ENCODE data around the gene WDFY4.

Gene WDFY4

DNA sequence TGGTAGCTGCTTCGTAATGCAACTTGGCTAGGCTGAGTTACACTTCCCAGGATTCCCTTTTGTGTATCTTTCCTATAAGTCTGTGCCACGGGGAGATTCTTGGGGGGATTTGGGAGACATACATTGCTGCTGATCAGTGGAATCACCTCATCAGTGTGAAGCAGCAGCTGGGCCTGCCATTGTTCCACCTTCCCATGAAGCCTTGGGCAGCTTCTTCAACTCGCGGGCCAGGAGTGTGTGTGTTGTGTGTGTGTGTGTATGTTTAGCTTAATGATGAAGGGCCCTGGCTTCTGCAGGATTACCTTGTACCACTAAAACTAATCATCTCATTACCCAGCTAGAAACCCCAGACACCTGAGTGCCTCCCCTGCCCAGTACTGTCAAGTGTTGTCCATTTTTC is 46.5 kb upstream of the WDFY4 start:
- TF ChIP-seq, protein P1, sequence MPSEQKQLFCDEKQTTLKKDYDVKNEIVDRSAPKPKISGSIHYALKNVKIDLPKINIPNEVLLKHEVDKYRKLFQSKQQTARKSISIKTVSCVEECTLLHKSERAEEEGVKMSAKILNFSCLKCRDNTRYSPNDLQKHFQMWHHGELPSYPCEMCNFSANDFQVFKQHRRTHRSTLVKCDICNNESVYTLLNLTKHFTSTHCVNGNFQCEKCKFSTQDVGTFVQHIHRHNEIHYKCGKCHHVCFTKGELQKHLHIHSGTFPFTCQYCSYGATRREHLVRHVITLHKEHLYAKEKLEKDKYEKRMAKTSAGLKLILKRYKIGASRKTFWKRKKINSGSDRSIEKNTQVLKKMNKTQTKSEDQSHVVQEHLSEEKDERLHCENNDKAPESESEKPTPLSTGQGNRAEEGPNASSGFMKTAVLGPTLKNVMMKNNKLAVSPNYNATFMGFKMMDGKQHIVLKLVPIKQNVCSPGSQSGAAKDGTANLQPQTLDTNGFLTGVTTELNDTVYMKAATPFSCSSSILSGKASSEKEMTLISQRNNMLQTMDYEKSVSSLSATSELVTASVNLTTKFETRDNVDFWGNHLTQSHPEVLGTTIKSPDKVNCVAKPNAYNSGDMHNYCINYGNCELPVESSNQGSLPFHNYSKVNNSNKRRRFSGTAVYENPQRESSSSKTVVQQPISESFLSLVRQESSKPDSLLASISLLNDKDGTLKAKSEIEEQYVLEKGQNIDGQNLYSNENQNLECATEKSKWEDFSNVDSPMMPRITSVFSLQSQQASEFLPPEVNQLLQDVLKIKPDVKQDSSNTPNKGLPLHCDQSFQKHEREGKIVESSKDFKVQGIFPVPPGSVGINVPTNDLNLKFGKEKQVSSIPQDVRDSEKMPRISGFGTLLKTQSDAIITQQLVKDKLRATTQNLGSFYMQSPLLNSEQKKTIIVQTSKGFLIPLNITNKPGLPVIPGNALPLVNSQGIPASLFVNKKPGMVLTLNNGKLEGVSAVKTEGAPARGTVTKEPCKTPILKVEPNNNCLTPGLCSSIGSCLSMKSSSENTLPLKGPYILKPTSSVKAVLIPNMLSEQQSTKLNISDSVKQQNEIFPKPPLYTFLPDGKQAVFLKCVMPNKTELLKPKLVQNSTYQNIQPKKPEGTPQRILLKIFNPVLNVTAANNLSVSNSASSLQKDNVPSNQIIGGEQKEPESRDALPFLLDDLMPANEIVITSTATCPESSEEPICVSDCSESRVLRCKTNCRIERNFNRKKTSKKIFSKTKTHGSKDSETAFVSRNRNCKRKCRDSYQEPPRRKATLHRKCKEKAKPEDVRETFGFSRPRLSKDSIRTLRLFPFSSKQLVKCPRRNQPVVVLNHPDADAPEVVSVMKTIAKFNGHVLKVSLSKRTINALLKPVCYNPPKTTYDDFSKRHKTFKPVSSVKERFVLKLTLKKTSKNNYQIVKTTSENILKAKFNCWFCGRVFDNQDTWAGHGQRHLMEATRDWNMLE (tag by site-specific recombination; conservative IDR thresholded peaks at IDR 0.05; ENCODE audit: low read depth): no peak
- no peak for TF ChIP-seq PRDM10 (tag by site-specific recombination; IDR thresholded peaks at IDR 0.05)
- no peak for TF ChIP-seq MYNN (tag by site-specific recombination; IDR thresholded peaks at IDR 0.05; ENCODE audit: borderline replicate concordance)
- TF ChIP-seq ZNF623 (tag by site-specific recombination; IDR thresholded peaks at IDR 0.05): no peak
- TF ChIP-seq ELK4 (IDR thresholded peaks at IDR 0.05; ENCODE audit: borderline replicate concordance, low read depth, low read length): no peak
- no peak for TF ChIP-seq ZNF155 (tag by site-specific recombination; IDR thresholded peaks at IDR 0.05)
- no peak for TF ChIP-seq ZNF473 (tag by site-specific recombination; IDR thresholded peaks at IDR 0.05)
- no peak for TF ChIP-seq ZNF558 (tag by site-specific recombination; IDR thresholded peaks at IDR 0.05)
- TF ChIP-seq, protein P2, sequence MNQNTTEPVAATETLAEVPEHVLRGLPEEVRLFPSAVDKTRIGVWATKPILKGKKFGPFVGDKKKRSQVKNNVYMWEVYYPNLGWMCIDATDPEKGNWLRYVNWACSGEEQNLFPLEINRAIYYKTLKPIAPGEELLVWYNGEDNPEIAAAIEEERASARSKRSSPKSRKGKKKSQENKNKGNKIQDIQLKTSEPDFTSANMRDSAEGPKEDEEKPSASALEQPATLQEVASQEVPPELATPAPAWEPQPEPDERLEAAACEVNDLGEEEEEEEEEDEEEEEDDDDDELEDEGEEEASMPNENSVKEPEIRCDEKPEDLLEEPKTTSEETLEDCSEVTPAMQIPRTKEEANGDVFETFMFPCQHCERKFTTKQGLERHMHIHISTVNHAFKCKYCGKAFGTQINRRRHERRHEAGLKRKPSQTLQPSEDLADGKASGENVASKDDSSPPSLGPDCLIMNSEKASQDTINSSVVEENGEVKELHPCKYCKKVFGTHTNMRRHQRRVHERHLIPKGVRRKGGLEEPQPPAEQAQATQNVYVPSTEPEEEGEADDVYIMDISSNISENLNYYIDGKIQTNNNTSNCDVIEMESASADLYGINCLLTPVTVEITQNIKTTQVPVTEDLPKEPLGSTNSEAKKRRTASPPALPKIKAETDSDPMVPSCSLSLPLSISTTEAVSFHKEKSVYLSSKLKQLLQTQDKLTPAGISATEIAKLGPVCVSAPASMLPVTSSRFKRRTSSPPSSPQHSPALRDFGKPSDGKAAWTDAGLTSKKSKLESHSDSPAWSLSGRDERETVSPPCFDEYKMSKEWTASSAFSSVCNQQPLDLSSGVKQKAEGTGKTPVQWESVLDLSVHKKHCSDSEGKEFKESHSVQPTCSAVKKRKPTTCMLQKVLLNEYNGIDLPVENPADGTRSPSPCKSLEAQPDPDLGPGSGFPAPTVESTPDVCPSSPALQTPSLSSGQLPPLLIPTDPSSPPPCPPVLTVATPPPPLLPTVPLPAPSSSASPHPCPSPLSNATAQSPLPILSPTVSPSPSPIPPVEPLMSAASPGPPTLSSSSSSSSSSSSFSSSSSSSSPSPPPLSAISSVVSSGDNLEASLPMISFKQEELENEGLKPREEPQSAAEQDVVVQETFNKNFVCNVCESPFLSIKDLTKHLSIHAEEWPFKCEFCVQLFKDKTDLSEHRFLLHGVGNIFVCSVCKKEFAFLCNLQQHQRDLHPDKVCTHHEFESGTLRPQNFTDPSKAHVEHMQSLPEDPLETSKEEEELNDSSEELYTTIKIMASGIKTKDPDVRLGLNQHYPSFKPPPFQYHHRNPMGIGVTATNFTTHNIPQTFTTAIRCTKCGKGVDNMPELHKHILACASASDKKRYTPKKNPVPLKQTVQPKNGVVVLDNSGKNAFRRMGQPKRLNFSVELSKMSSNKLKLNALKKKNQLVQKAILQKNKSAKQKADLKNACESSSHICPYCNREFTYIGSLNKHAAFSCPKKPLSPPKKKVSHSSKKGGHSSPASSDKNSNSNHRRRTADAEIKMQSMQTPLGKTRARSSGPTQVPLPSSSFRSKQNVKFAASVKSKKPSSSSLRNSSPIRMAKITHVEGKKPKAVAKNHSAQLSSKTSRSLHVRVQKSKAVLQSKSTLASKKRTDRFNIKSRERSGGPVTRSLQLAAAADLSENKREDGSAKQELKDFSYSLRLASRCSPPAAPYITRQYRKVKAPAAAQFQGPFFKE (tag by site-specific recombination; IDR thresholded peaks at IDR 0.05; ENCODE audit: borderline replicate concordance): no peak
- TF ChIP-seq ZSCAN16 (tag by site-specific recombination; IDR thresholded peaks at IDR 0.05): no peak
- TF ChIP-seq ZNF521 (tag by site-specific recombination; IDR thresholded peaks at IDR 0.05): no peak
- ChIA-PET POLR2A (no interaction called here), CTCF (interaction anchor here (4.8 kb wide), 1 partner anchor 18 kb away, joined by 33 read pairs; no protein-coding TSS in a partner anchor)
- Histone ChIP-seq H3K27ac (ENCODE audit: extremely low read depth, low read depth, low read length) (no peak overlapping the region), H3K4me1 (ENCODE audit: control insufficient read depth, insufficient read depth, low read length) (no peaks in the 10 kb centered on the region), H3K4me3 (ENCODE audit: low read depth, low read length) (no peak overlapping the region), H3K36me3 (ENCODE audit: control insufficient read depth in 2 of 2, insufficient read depth in 1 of 2, low read length in 2 of 2) (no peaks in the 10 kb centered on the region), H3K9me3 (ENCODE audit: control insufficient read depth, insufficient read depth, low read depth, low read length) (no peaks in the 10 kb centered on the region)

Measured in HEK293 (cell line).